Parietal lobe (tissue), 2 donors: Measurements from ENCODE around the gene PRSS48. TPM values are rescaled to one million over a fixed set of nuclear protein-coding genes. Genes with fewer than 3 reads are reported as not detected.

ENCODE experiments used
- small RNA-seq: library from RNA; depleted of rRNA; stranded (forward); fragments of <200 nt; gene quantifications from one replicate; pipeline ENCODE3, GENCODE V24; 2014; ENCODE audit warnings: low replicate concordance
- total RNA-seq: library from RNA; depleted of rRNA; stranded (reverse); fragments of >200 nt; gene quantifications from one replicate; pipeline ENCODE4 v1.2.3, GENCODE V29; 2014

The PRSS48 gene
- total RNA-seq = not detected

GRCh38 chr4:151276787-151277562 lies at the start of gene PRSS48:
Gene PRSS48 (plus strand): TSS chr4:151277161. CDS start chr4:151277173, 12 bp downstream.

GRCh38 chr4:151325111-151325948 lies 48.4 kb downstream of the PRSS48 start, which contains the start of gene SH3D19:
Gene SH3D19 (minus strand): TSS chr4:151325605. CDS start chr4:151325352, 253 bp downstream.

Small RNA genes within 50 kb of the gene (small RNA-seq; reads per million reads assigned to genes)
- gene AC104819.2 (not detected), gene RNU6-1282P (not detected)

Other genes starting within 250 kb of the PRSS48 start
- 2,102 TPM for gene RPS3A, start 177.5 kb upstream of the PRSS48 start, total RNA-seq
- gene SH3D19, start 48.4 kb downstream of the PRSS48 start, total RNA-seq = 13.1 TPM
- 3.8 TPM for gene FHIP1A, start 132.0 kb downstream of the PRSS48 start, total RNA-seq